ENCODE data around the gene UBE2G2. TPM values are rescaled to one million over a fixed set of nuclear protein-coding genes. Genes with fewer than 3 reads are reported as not detected.

UBE2G2 gene
- total RNA-seq, 1 donor, result 75.3 TPM

- H2AFZ ChIP-seq (ENCODE audit: low read length), result no peak overlapping the region
- peaks cover 10% of the 10 kb centered on the region for H4K20me1 ChIP-seq (ENCODE audit: insufficient read depth, low read length)
- no peak for TF ChIP-seq CTCF (IDR thresholded peaks at IDR 0.05; ENCODE audit: extremely low read depth, low read depth, low read length)
Observed at GRCh38 chr21:44842721-44843445, 41.3 kb upstream of the UBE2G2 start.

GRCh38 chr21:44842087-44842486, 40.5 kb upstream of the UBE2G2 start:
- Histone ChIP-seq H4K20me1 (ENCODE audit: insufficient read depth, low read length) (peaks cover 3% of the 10 kb centered on the region), H3K4me2 (ENCODE audit: insufficient read depth, low read length) (no peak overlapping the region), H3K27ac (ENCODE audit: low read depth, low read length) (no peak overlapping the region), H3K27me3 (ENCODE audit: insufficient read depth, low read length) (peaks cover 18% of the 10 kb centered on the region), H3K36me3 (ENCODE audit: insufficient read depth, low read length) (no peaks in the 10 kb centered on the region), H3K4me1 (ENCODE audit: insufficient read depth, low read length) (peaks cover 18% of the 10 kb centered on the region), H3K4me3 (ENCODE audit: insufficient read depth, low read length) (no peak overlapping the region), H3K9me3 (ENCODE audit: low read depth, low read length) (no peaks in the 10 kb centered on the region), H3K79me2 (ENCODE audit: insufficient read depth, low read length) (no peaks in the 10 kb centered on the region), H2AFZ (ENCODE audit: low read length) (no peak overlapping the region)
- no peak for TF ChIP-seq CTCF (IDR thresholded peaks at IDR 0.05; ENCODE audit: extremely low read depth, low read depth, low read length)
- no peak for DNase-seq (ENCODE audit: insufficient read length, low spot score, missing footprints)

More at GRCh38 chr21:44842721-44843445, 41.3 kb upstream of the UBE2G2 start:
- Histone ChIP-seq H3K4me1 (ENCODE audit: insufficient read depth, low read length) (peaks cover 18% of the 10 kb centered on the region), H3K36me3 (ENCODE audit: insufficient read depth, low read length) (no peaks in the 10 kb centered on the region), H3K4me3 (ENCODE audit: insufficient read depth, low read length) (no peak overlapping the region), H3K27me3 (ENCODE audit: insufficient read depth, low read length) (peaks cover 18% of the 10 kb centered on the region), H3K4me2 (ENCODE audit: insufficient read depth, low read length) (no peak overlapping the region), H3K27ac (ENCODE audit: low read depth, low read length) (no peak overlapping the region), H3K79me2 (ENCODE audit: insufficient read depth, low read length) (no peaks in the 10 kb centered on the region), H3K9me3 (ENCODE audit: low read depth, low read length) (no peaks in the 10 kb centered on the region)
- no peak for DNase-seq (ENCODE audit: insufficient read length, low spot score, missing footprints)

GRCh38 chr21:44840771-44841170, 39.2 kb upstream of the UBE2G2 start:
- H2AFZ ChIP-seq (ENCODE audit: low read length), result no peak overlapping the region
- TF ChIP-seq CTCF (IDR thresholded peaks at IDR 0.05; ENCODE audit: extremely low read depth, low read depth, low read length), result no peak
- no peaks in the 10 kb centered on the region for H3K36me3 ChIP-seq (ENCODE audit: insufficient read depth, low read length)
- no peaks in the 10 kb centered on the region for H3K79me2 ChIP-seq (ENCODE audit: insufficient read depth, low read length)
- no peak overlapping the region for H3K4me2 ChIP-seq (ENCODE audit: insufficient read depth, low read length)
- no peak overlapping the region for H3K4me3 ChIP-seq (ENCODE audit: insufficient read depth, low read length)
- H3K27ac ChIP-seq (ENCODE audit: low read depth, low read length), result no peak overlapping the region
- H4K20me1 ChIP-seq (ENCODE audit: insufficient read depth, low read length), result no peaks in the 10 kb centered on the region
- peaks cover 18% of the 10 kb centered on the region for H3K27me3 ChIP-seq (ENCODE audit: insufficient read depth, low read length)
- peaks cover 9% of the 10 kb centered on the region for H3K4me1 ChIP-seq (ENCODE audit: insufficient read depth, low read length)
- H3K9me3 ChIP-seq (ENCODE audit: low read depth, low read length), result no peaks in the 10 kb centered on the region
- DNase-seq (ENCODE audit: insufficient read length, low spot score, missing footprints), result no peak

- Histone ChIP-seq H3K4me1 (ENCODE audit: insufficient read depth, low read length) (peaks cover 4% of the 10 kb centered on the region), H3K9me3 (ENCODE audit: low read depth, low read length) (no peaks in the 10 kb centered on the region), H3K27ac (ENCODE audit: low read depth, low read length) (no peak overlapping the region), H3K27me3 (ENCODE audit: insufficient read depth, low read length) (peaks cover 10% of the 10 kb centered on the region), H3K79me2 (ENCODE audit: insufficient read depth, low read length) (no peaks in the 10 kb centered on the region), H3K4me3 (ENCODE audit: insufficient read depth, low read length) (no peak overlapping the region), H3K36me3 (ENCODE audit: insufficient read depth, low read length) (no peaks in the 10 kb centered on the region), H3K4me2 (ENCODE audit: insufficient read depth, low read length) (no peak overlapping the region), H2AFZ (ENCODE audit: low read length) (no peak overlapping the region), H4K20me1 (ENCODE audit: insufficient read depth, low read length) (no peaks in the 10 kb centered on the region)
- no peak for DNase-seq (ENCODE audit: insufficient read length, low spot score, missing footprints)
- no peak for TF ChIP-seq CTCF (IDR thresholded peaks at IDR 0.05; ENCODE audit: extremely low read depth, low read depth, low read length)
Observed at GRCh38 chr21:44838951-44839350, 37.3 kb upstream of the UBE2G2 start.

Measured in osteoblast (primary cell).